ENCODE data around the gene KLHDC7B. TPM values are rescaled to one million over a fixed set of nuclear protein-coding genes. Genes with fewer than 3 reads are reported as not detected.
A peak's percentile ranks its signal among the peaks of the same experiment; 100 is the strongest.

Gene KLHDC7B
- total and polyA plus RNA-seq, 10 of the 15 experiments (the other 5 are each of a cell fraction or from before 2014, with no cell fraction given): 0.05 to 2.2 (median 0.93) TPM; not detected in 2

DNA sequence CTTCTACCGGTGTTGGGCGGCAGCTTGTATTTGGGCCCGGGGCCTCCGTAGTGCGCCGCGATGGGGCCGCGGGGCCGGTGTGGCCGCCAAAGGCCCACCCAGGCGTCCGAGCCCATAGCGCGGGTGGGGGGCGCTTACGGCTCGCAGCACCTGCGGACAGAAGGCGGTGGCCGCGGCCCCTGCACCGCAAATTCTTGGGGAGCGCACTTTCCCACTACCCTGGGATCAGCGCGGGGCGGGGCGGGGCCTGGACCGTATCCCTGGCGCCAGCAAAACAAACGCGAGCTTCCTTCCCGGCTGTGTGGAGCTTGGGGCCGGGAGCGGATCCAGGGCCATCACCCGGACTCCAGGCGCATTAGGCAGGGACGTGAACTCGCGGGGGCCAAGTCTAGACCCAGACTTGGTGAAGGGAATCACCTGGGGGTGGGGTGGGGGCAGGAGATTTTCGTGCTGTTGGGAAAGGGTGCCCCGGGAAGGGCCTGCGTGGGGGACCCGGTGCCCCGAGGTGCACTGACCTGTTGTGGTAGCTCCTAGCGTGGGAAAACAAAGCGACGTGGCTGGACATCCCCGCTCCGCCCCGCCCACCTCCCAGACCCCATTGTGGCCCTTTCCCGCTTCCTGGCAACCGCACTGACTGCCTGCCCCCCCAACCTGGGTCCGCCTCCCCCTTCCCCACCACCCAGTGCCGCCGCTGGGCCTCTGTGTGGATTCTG lies 13.6 kb upstream of the KLHDC7B start:
- no peaks in the 10 kb centered on the region for H3K9me3 ChIP-seq (replicated peaks; ENCODE audit: control insufficient read depth, insufficient read depth, low read length)
- SMC1A ChIA-PET (ENCODE audit: uncharacterized antibody, unreplicated experiment): interaction anchor here (1.1 to 2.4 kb wide), 3 partner anchors 10 to 89 kb away, joined by 4 to 18 read pairs (median 5); partner anchors contain the start of gene NCAPH2
- POLR2A ChIA-PET: interaction anchor here (1.6 to 4.2 kb wide), 5 partner anchors 9 to 226 kb away, joined by 3 to 61 read pairs (median 8); partner anchors contain the start of genes LMF2, NCAPH2 and SYCE3
- FAIRE-seq (no peak), DNase-seq (ENCODE audit: low read depth, low spot score) (no peak), ATAC-seq (peak; percentile 2)
- peaks cover 44% of the 10 kb centered on the region for H3K4me1 ChIP-seq (ENCODE audit: control insufficient read depth, insufficient read depth, low read length)
- BruUV-seq (replicated peaks): TSS peak; percentile 29
- H3K27me3 ChIP-seq (replicated peaks in 1 of 2; ENCODE audit: control insufficient read depth in 2 of 2, insufficient read depth in 2 of 2, low read length in 1 of 2): no peaks in the 10 kb centered on the region
- WGBS (ENCODE audit: insufficient coverage, insufficient replicate concordance, low lambda C conversion rate, missing lambda C conversion rate): 0% methylated on average over 47 of the region's 56 CpGs
- H4K20me1 ChIP-seq (ENCODE audit: control insufficient read depth, insufficient read depth): no peaks in the 10 kb centered on the region
- no peaks in the 10 kb centered on the region; a peak in 3 of 4 replicates for H3K36me3 ChIP-seq (ENCODE audit: control insufficient read depth in 2 of 2, insufficient read depth in 2 of 2, low read length in 1 of 2)
- peak overlapping the region; percentile 100 for H3K9ac ChIP-seq (ENCODE audit: control insufficient read depth, insufficient read depth, low read length)
- CTCF ChIA-PET: interaction anchor here (1.6 kb wide), 1 partner anchor 89 kb away, joined by 6 read pairs; no protein-coding TSS in a partner anchor
- no peak overlapping the region for H2AFZ ChIP-seq (ENCODE audit: control insufficient read depth, low read depth, low read length)
- peak overlapping the region; percentile 100 for H3K27ac ChIP-seq (ENCODE audit: control insufficient read depth, insufficient read depth)
- intact Hi-C loops (cut with micrococcal nuclease; ENCODE audit: unreplicated experiment) (no loop called here), in situ Hi-C loops (cut with MboI) (loop anchor here (10.0 kb wide), 1 partner anchor 567 kb away; the partner anchor contains the start of gene PIM3)
- peak overlapping the region; percentile 78 for H3K4me3 ChIP-seq
- peaks cover 54% of the 10 kb centered on the region for H3K79me2 ChIP-seq (ENCODE audit: control insufficient read depth, insufficient read depth, low read length)
- RAD21 ChIA-PET (ENCODE audit: unreplicated experiment): interaction anchor here (0.5 to 1.8 kb wide), 6 partner anchors 9 to 89 kb away, joined by 3 to 4 read pairs (median 3); partner anchors contain the start of genes LMF2, NCAPH2 and SYCE3
- peak overlapping the region; percentile 71 for H3K4me2 ChIP-seq (ENCODE audit: control insufficient read depth, insufficient read depth)
- no peak for TF ChIP-seq FOXK2 (IDR thresholded peaks at IDR 0.05)
- TF ChIP-seq NFXL1 (IDR thresholded peaks at IDR 0.05; ENCODE audit: borderline replicate concordance): no peak
- 0 out of 2 replicates have a peak, but pooled peaks have one; percentile 10 for TF ChIP-seq CHD2 (IDR thresholded peaks at IDR 0.05; ENCODE audit: borderline replicate concordance, low read depth, low read length)
- no peak for TF ChIP-seq FOXM1 (IDR thresholded peaks at IDR 0.05; ENCODE audit: low read depth, low read length)
- 0 out of 2 replicates have a peak, but pooled peaks have one; percentile 6 for TF ChIP-seq ZBTB11 (CRISPR knock-in tag; IDR thresholded peaks at IDR 0.05)
- no peak for TF ChIP-seq IRF5 (IDR thresholded peaks at IDR 0.05; ENCODE audit: borderline replicate concordance)
- peak; percentile 64; the same call in 2 of the 3 replicates for TF ChIP-seq POU2F2 (IDR thresholded peaks at IDR 0.05; ENCODE audit: borderline replicate concordance, low read depth, low read length)
- TF ChIP-seq ZNF24 (IDR thresholded peaks at IDR 0.05): no peak
- TF ChIP-seq SUZ12 (IDR thresholded peaks at IDR 0.05; ENCODE audit: unreplicated experiment): no peak
- TF ChIP-seq EED (IDR thresholded peaks at IDR 0.05; ENCODE audit: low read depth): peak; percentile 52; the same call in 1 of the 2 replicates
- no peak for TF ChIP-seq PKNOX1 (IDR thresholded peaks at IDR 0.05)
- peak; percentile 89 for TF ChIP-seq MLLT1 (IDR thresholded peaks at IDR 0.05)
- TF ChIP-seq SMAD1 (IDR thresholded peaks at IDR 0.05; ENCODE audit: low read depth, partially characterized antibody): peak; percentile 56
- peak; percentile 46 for TF ChIP-seq IKZF1 (conservative IDR thresholded peaks at IDR 0.05)
- TF ChIP-seq POLR2AphosphoS5 (IDR thresholded peaks at IDR 0.05; ENCODE audit: low read length): peak; percentile 14; the same call in 1 of the 2 replicates
- TF ChIP-seq IRF4 (IDR thresholded peaks at IDR 0.05; ENCODE audit: low read depth, low read length): no peak

Data from GM12878 (cell line).